Measurements from ENCODE around the gene HTRA2. TPM values are rescaled to one million over a fixed set of nuclear protein-coding genes. Genes with fewer than 3 reads are reported as not detected.

Gene HTRA2
- total RNA-seq, 1 donor from 2014 or later, result 35.8 TPM

- no peak for DNase-seq (ENCODE audit: low spot score)
Observed at GRCh38 chr2:74499940-74500577, 29.7 kb upstream of the HTRA2 start.

- no peak for DNase-seq (ENCODE audit: low spot score)
Observed at GRCh38 chr2:74500578-74500946, 29.2 kb upstream of the HTRA2 start.

GRCh38 chr2:74501335-74502071, 28.2 kb upstream of the HTRA2 start:
- no peak for DNase-seq (ENCODE audit: low spot score)

- DNase-seq (ENCODE audit: low spot score), result no peak
Observed at GRCh38 chr2:74502147-74502719, 27.5 kb upstream of the HTRA2 start.

GRCh38 chr2:74502720-74503505, 26.8 kb upstream of the HTRA2 start:
- DNase-seq (ENCODE audit: low spot score), result peak; percentile 96

GRCh38 chr2:74503506-74504475, 25.9 kb upstream of the HTRA2 start:
- no peak for DNase-seq (ENCODE audit: low spot score)

GRCh38 chr2:74504591-74504990, 25.1 kb upstream of the HTRA2 start:
- no peak for DNase-seq (ENCODE audit: low spot score)

- no peak for DNase-seq (ENCODE audit: low spot score)
Observed at GRCh38 chr2:74505448-74506246, 24.1 kb upstream of the HTRA2 start.

- DNase-seq (ENCODE audit: low spot score), result peak; percentile 98
Observed at GRCh38 chr2:74507145-74507925, 22.4 kb upstream of the HTRA2 start, which contains the start of gene PCGF1. Gene PCGF1, minus strand, starts transcription at chr2:74507695. Its CDS starts 27 bp downstream, at chr2:74507668.

GRCh38 chr2:74507926-74508520, 21.7 kb upstream of the HTRA2 start:
- DNase-seq (ENCODE audit: low spot score), result no peak

- DNase-seq (ENCODE audit: low spot score), result no peak
Observed at GRCh38 chr2:74510272-74510671, 19.5 kb upstream of the HTRA2 start.

- no peak for DNase-seq (ENCODE audit: low spot score)
Observed at GRCh38 chr2:74511104-74511989, 18.4 kb upstream of the HTRA2 start.

- no peak for DNase-seq (ENCODE audit: low spot score)
Observed at GRCh38 chr2:74512744-74513604, 16.8 kb upstream of the HTRA2 start.

GRCh38 chr2:74513605-74514367, 15.9 kb upstream of the HTRA2 start:
- DNase-seq (ENCODE audit: low spot score), result no peak

- DNase-seq (ENCODE audit: low spot score), result no peak
Observed at GRCh38 chr2:74514368-74515270, 15.1 kb upstream of the HTRA2 start, which contains the start of gene TLX2. Gene TLX2, plus strand, starts transcription at chr2:74514450. Its CDS starts 357 bp downstream, at chr2:74514807.

Measured in mesenteric fat pad (tissue), 1 donor.